LNCaP clone FGC (cell line): ENCODE data around the gene NEDD4L.
A peak's percentile ranks its signal among the peaks of the same experiment; 100 is the strongest.

ENCODE experiments used
- DNase-seq: peaks from one replicate; pipeline ENCODE4 v3.0.0-alpha.2; 2011; ENCODE audit warnings: low read depth
- H3K4me3 ChIP-seq: 2 replicates; pipeline ENCODE4 v1.5.1; 2011; ENCODE audit warnings: mild to moderate bottlenecking, low read depth, low read length, control low read depth
- TF ChIP-seq, protein P1 (sequence below): IDR thresholded peaks from 2 replicates; pipeline ENCODE4 v1.5.1; 2012; ENCODE audit warnings: mild to moderate bottlenecking; ENCODE audit not compliant: control insufficient read depth, insufficient read depth; ENCODE audit errors: extremely low read depth

The NEDD4L gene

GRCh38 chr18:58158008-58158407, 114.0 kb downstream of the NEDD4L start:
- TF ChIP-seq, protein P1, sequence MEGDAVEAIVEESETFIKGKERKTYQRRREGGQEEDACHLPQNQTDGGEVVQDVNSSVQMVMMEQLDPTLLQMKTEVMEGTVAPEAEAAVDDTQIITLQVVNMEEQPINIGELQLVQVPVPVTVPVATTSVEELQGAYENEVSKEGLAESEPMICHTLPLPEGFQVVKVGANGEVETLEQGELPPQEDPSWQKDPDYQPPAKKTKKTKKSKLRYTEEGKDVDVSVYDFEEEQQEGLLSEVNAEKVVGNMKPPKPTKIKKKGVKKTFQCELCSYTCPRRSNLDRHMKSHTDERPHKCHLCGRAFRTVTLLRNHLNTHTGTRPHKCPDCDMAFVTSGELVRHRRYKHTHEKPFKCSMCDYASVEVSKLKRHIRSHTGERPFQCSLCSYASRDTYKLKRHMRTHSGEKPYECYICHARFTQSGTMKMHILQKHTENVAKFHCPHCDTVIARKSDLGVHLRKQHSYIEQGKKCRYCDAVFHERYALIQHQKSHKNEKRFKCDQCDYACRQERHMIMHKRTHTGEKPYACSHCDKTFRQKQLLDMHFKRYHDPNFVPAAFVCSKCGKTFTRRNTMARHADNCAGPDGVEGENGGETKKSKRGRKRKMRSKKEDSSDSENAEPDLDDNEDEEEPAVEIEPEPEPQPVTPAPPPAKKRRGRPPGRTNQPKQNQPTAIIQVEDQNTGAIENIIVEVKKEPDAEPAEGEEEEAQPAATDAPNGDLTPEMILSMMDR = no peak

GRCh38 chr18:58158459-58158858, 114.4 kb downstream of the NEDD4L start:
- DNase-seq = no peak
- TF ChIP-seq, protein P1 = no peak

More at GRCh38 chr18:58158008-58158407, 114.0 kb downstream of the NEDD4L start:
- H3K4me3 ChIP-seq = no peak overlapping the region
- no peak for DNase-seq

DNA sequence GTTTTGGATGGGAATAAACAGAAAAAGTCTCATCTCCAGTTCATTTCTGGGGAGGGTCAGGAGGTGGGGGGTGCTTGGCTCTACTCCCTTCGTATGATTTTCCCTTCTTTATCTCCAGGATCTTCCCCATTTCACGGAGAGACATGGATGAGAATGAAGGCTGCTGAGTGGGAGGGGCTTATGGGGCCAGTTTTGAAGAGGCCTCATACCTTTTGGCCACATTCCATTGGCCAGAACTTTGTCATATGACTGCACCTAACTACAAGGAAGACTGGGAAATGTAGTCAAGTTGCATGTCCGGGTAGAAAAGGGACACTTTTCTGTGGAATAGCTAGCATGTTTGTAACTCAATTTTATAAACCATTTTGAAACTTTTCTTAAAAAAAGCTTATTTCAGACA, 117.6 kb downstream of the NEDD4L start:
- peak; percentile 67 for DNase-seq
- TF ChIP-seq, protein P1 = no peak
- H3K4me3 ChIP-seq = no peak overlapping the region

More at GRCh38 chr18:58158459-58158858, 114.4 kb downstream of the NEDD4L start:
- no peak overlapping the region for H3K4me3 ChIP-seq

DNA sequence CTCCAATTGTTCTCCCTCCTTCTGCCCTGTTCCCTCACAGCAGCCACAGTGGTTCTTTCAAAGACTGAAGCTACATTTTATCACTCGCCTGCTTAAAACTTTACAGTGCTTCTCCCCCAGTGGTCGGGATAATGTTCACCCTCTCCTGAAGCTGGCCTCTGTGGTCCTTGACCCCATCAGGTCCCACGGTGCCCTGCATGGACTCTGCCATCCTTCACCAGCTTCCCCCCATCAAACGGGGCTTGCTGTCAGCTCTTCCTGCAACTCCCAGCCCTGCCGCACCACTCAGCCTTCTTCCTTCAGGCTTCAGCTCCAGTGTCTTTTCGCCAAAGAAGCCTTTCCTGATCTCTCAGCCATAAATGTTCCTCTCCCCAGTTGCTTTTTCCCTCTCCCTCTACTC, 118.1 kb downstream of the NEDD4L start:
- no peak overlapping the region for H3K4me3 ChIP-seq
- no peak for DNase-seq
- TF ChIP-seq, protein P1 = no peak

- H3K4me3 ChIP-seq = no peak overlapping the region
- DNase-seq = no peak
- TF ChIP-seq, protein P1 = no peak
These were observed 119.1 kb downstream of the NEDD4L start for GRCh38 chr18:58163004-58163590.

DNA sequence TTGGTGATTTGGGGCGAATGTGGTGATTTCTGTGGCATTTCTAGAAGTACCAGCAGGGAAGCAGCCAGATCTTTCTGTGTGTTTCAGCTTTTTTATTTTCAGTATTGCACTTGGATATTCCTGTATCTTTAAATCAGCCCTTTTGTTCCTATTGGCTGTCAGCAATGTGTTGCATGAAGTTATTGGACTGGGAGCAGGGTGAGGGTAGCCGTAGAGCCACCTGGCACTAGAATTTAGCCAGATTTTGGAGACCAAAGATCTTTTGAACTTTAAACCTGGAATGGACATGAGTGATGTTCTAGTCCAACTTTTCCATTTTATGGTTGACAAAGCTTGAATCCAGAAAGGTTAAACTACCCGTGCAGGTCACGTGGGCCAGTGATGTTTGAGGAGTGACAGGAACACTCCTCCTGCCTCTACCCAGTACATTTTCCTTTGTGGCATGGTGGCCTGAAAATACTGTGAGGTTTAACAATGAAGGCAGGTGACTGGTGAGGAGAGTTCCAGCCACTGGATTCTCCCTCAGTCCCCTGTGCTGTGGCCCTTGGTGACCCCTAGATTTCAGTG, 122.3 kb downstream of the NEDD4L start:
- TF ChIP-seq, protein P1 = no peak
- no peak overlapping the region for H3K4me3 ChIP-seq
- DNase-seq = no peak

DNA sequence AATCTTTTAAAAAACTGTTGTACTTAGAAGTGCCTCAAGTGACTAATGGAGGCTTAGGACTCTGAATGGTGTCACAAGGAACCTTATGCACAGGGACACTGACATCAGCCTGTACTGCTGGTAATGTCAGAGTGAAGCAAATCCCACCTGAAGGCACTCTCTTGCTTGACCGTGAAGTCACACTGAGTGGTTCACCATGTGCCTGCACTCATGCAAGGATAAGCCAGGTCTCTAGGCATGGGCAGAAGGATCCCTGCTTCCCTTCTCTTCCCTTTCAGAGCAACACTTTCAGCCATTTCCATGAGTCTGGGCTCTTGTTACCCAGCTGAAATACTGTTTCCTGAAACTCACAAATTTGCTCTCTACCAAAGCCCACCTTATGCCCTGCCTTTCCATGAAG, 123.0 kb downstream of the NEDD4L start:
- TF ChIP-seq, protein P1 = no peak
- no peak for DNase-seq
- H3K4me3 ChIP-seq = no peak overlapping the region
